Astrocyte (in vitro differentiated cells and primary cell): ENCODE results near the gene BPIFB6.

Source experiments
- CTCF ChIP-seq: IDR thresholded peaks from 2 replicates; pipeline ENCODE4 v1.5.1; 2011; ENCODE audit warnings: low read depth, mild to moderate bottlenecking, inconsistent platforms, low read length, moderate library complexity; ENCODE audit not compliant: insufficient read depth
- EZH2 ChIP-seq: IDR thresholded peaks from 2 replicates; pipeline ENCODE4 v1.6.1; 2012; ENCODE audit warnings: mild to moderate bottlenecking, low read length, inconsistent platforms; ENCODE audit not compliant: insufficient read depth

- TF ChIP-seq CTCF, result no peak
- TF ChIP-seq EZH2, result no peak
These were observed 10.9 kb upstream of the BPIFB6 start for GRCh38 chr20:33020278-33021161.
